GM12878 (cell line): ENCODE data around the gene ARFIP1. TPM values are rescaled to one million over a fixed set of nuclear protein-coding genes. Genes with fewer than 3 reads are reported as not detected.
A peak's percentile ranks its signal among the peaks of the same experiment; 100 is the strongest.

Source experiments
- ATAC-seq: fragments of 200-7000 bp; cut with Tn5 transposase; 3 replicates; pipeline ENCODE4 v1.9.1; 2020; ENCODE audit warnings: mild to moderate bottlenecking, moderate library complexity
- BruUV-seq: library from RNA; stranded (reverse); fragments of 400-500 nt; replicated peaks from 2 replicates; lab custom pipeline; 2021; lab: Mats Ljungman, UMichigan
- CTCF ChIA-PET: fragments of 300-600 bp; sonication (Branson Sonifier 250); formaldehyde crosslinking; extraction: SDS; loops from one replicate; lab custom pipeline; 2021; ENCODE audit warnings: inconsistent platforms; lab: Yijun Ruan, JAX
- POLR2A ChIA-PET: fragments of 350-600 bp; formaldehyde crosslinking; extraction: SDS; loops from one replicate; lab custom pipeline; 2021; ENCODE audit warnings: inconsistent platforms; lab: Charles Lee
- RAD21 ChIA-PET: fragments of 300-600 bp; sonication (Branson Sonifier 250); formaldehyde crosslinking; loops from one replicate; lab custom pipeline; 2023; ENCODE audit warnings: antibody characterized with exemption; ENCODE audit not compliant: unreplicated experiment; lab: Charles Lee
- SMC1A ChIA-PET: fragments of 300-600 bp; sonication (Branson Sonifier 250); formaldehyde crosslinking; loops from one replicate; lab custom pipeline; 2023; ENCODE audit not compliant: unreplicated experiment, uncharacterized antibody; lab: Charles Lee
- DNase-seq: peaks from one replicate; pipeline ENCODE4 v3.0.0-alpha.2; 2011; ENCODE audit warnings: low read depth, low spot score
- FAIRE-seq: peaks from 3 replicates; lab custom pipeline; 2011; peaks lifted over from hg19 to GRCh38; lab: Jason Lieb, UNC
- H2AFZ ChIP-seq: 2 replicates; pipeline ENCODE4 v1.6.0; 2011; ENCODE audit warnings: low read depth, low read length, control low read depth; ENCODE audit not compliant: control insufficient read depth
- H3K27ac ChIP-seq: 2 replicates; pipeline ENCODE4 v1.5.1; 2011; ENCODE audit warnings: control low read depth; ENCODE audit not compliant: control insufficient read depth, insufficient read depth
- H3K27me3 ChIP-seq, 2 experiments: replicated peaks in 1 of 2; 2 replicates each; pipeline versions ENCODE4 v1.6.0 to v1.6.1; 2011; ENCODE audit warnings: low read length in 1 of 2; ENCODE audit not compliant: control insufficient read depth in 2 of 2, insufficient read depth in 2 of 2
- H3K36me3 ChIP-seq, 2 experiments: 2 replicates each; pipeline ENCODE4 v1.5.1; 2011; ENCODE audit warnings: low read length in 1 of 2; ENCODE audit not compliant: control insufficient read depth in 2 of 2, insufficient read depth in 2 of 2
- H3K4me1 ChIP-seq: 2 replicates; pipeline ENCODE4 v1.6.1; 2011; ENCODE audit warnings: mild to moderate bottlenecking, low read length, moderate library complexity, mixed read lengths; ENCODE audit not compliant: control insufficient read depth, insufficient read depth
- H3K4me2 ChIP-seq: 2 replicates; pipeline ENCODE4 v1.6.0; 2011; ENCODE audit warnings: control low read depth; ENCODE audit not compliant: control insufficient read depth, insufficient read depth
- H3K4me3 ChIP-seq: fragments of 200-600 bp; sonication (generic); 2 replicates; pipeline ENCODE4 v1.5.1; 2016
- H3K79me2 ChIP-seq: 2 replicates; pipeline ENCODE4 v1.6.0; 2011; ENCODE audit warnings: low read length; ENCODE audit not compliant: control insufficient read depth, insufficient read depth
- H3K9ac ChIP-seq: 2 replicates; pipeline ENCODE4 v1.8.0; 2011; ENCODE audit warnings: low read length, control low read depth, mixed read lengths; ENCODE audit not compliant: control insufficient read depth, insufficient read depth
- H3K9me3 ChIP-seq: replicated peaks from 3 replicates; pipeline ENCODE4 v1.5.1; 2011; ENCODE audit warnings: mild to moderate bottlenecking, low read length; ENCODE audit not compliant: control insufficient read depth, insufficient read depth
- H4K20me1 ChIP-seq: 2 replicates; pipeline ENCODE4 v1.6.0; 2011; ENCODE audit not compliant: control insufficient read depth, insufficient read depth
- KLF5 ChIP-seq: fragments of 450-650 bp; IDR thresholded peaks from 2 replicates; pipeline ENCODE4 v1.6.1; 2014; ENCODE audit warnings: mild to moderate bottlenecking; ENCODE audit not compliant: partially characterized antibody
- WGBS: methylation state at CpG from one replicate; pipeline ENCODE4 v1.1.6; 2016; ENCODE audit warnings: low lambda C conversion rate; ENCODE audit not compliant: insufficient replicate concordance, insufficient coverage; ENCODE audit errors: missing lambda C conversion rate; 5-methylcytosine and 5-hydroxymethylcytosine counted together
- in situ Hi-C: fragments of 300-500 bp; cut with MboI; formaldehyde crosslinking; loops from 9 replicates; pipeline ENCODE4 v1.14.3; 2018; ENCODE audit warnings: mixed read lengths
- intact Hi-C: fragments of 100-400 bp; cut with micrococcal nuclease; formaldehyde crosslinking; loops from one replicate; pipeline ENCODE4 v1.14.2; 2022; ENCODE audit not compliant: unreplicated experiment
- polyA plus RNA-seq, 11 experiments: library from polyadenylated mRNA; depleted of rRNA in 4 of 11; unstranded in 6 of 11; stranded (reverse) in 5 of 11; fragments of >200 nt; fragmentation: Nextera tagmentation in 4 of 11; fragmentation: Illumina TruSeq in 1 of 11; extraction: Ambion mirVana in 4 of 11; extraction: Trizol in 1 of 11; gene quantifications; 1 replicate in 1 of 11; 2 replicates in 10 of 11; pipeline versions ENCODE4 v1.2.1 to v1.2.3, GENCODE V29; 2011 to 2016; ENCODE audit warnings: inconsistent platforms in 2 of 11, missing spikeins in 2 of 11, low read depth in 1 of 11
- total RNA-seq, 4 experiments: library from RNA; depleted of rRNA in 3 of 4; stranded (reverse); fragments of >200 nt in 3 of 4; fragmentation: Illumina TruSeq in 1 of 4; extraction: Trizol in 1 of 4; gene quantifications; 2 replicates each; pipeline versions ENCODE4 v1.2.1 to v1.2.3, GENCODE V29; 2013 to 2021
- TF ChIP-seq, protein P1 (sequence below), 3 experiments: IDR thresholded peaks in 2 of 3; conservative IDR thresholded peaks in 1 of 3; 2 replicates each; pipeline ENCODE4 v1.5.1; 2011; ENCODE audit warnings: low read depth in 3 of 3, low read length in 3 of 3, mild to moderate bottlenecking in 3 of 3, control low read depth in 2 of 3, moderate library complexity in 2 of 3, inconsistent platforms in 1 of 3, mixed read lengths in 1 of 3; ENCODE audit not compliant: control insufficient read depth in 2 of 3, insufficient read depth in 1 of 3; ENCODE audit errors: extremely low read depth in 1 of 3

ARFIP1 gene
- total and polyA plus RNA-seq, 10 of the 15 experiments (the other 5 are each of a cell fraction or from before 2014, with no cell fraction given): 9.5 to 21.7 (median 15.4) TPM

DNA sequence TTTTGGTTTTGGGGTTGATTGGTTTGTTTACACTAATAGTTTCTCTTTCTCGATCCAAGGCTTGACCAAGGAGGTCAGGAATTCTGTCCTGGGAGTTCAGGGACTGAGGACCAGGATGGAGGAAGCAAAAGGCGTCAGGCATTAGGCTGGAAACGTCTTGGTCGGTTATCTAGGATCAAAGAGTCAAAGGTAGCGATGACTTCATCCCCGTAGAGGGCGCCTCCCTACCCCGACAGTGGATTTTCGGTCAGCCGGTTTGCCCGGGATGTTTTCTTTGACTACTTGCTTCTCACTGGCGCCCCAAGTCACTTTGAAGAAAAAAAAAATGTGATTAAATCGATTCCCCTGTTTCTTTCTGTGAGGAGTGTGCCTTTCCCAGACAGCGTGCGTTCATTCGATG is 155.4 kb downstream of the ARFIP1 start:
- BruUV-seq: no TSS peak
- no peak for ATAC-seq
- no peak for DNase-seq
- ChIA-PET CTCF (no interaction called here), SMC1A (no interaction called here), RAD21 (no interaction called here), POLR2A (no interaction called here)
- FAIRE-seq: no peak
- in situ Hi-C loops (no loop called here), intact Hi-C loops (no loop called here)
- Histone ChIP-seq H3K79me2 (no peaks in the 10 kb centered on the region), H3K9ac (no peak overlapping the region), H3K9me3 (no peaks in the 10 kb centered on the region; the same call in 2 of the 3 replicates), H3K27me3 (peaks cover 9 to 20% of the 10 kb centered on the region in 2 experiments), H2AFZ (no peak overlapping the region), H3K4me1 (peaks cover 10% of the 10 kb centered on the region), H3K36me3 (no peaks in the 10 kb centered on the region), H3K4me2 (0 out of 2 replicates have a peak overlapping the region, but pooled peaks have one; percentile 94), H4K20me1 (0 out of 2 replicates have a peak, but pooled peaks cover 3% of the 10 kb centered on the region), H3K27ac (no peak overlapping the region), H3K4me3 (0 out of 2 replicates have a peak overlapping the region, but pooled peaks have one; percentile 74)
- no peak for TF ChIP-seq KLF5
- TF ChIP-seq, protein P1, sequence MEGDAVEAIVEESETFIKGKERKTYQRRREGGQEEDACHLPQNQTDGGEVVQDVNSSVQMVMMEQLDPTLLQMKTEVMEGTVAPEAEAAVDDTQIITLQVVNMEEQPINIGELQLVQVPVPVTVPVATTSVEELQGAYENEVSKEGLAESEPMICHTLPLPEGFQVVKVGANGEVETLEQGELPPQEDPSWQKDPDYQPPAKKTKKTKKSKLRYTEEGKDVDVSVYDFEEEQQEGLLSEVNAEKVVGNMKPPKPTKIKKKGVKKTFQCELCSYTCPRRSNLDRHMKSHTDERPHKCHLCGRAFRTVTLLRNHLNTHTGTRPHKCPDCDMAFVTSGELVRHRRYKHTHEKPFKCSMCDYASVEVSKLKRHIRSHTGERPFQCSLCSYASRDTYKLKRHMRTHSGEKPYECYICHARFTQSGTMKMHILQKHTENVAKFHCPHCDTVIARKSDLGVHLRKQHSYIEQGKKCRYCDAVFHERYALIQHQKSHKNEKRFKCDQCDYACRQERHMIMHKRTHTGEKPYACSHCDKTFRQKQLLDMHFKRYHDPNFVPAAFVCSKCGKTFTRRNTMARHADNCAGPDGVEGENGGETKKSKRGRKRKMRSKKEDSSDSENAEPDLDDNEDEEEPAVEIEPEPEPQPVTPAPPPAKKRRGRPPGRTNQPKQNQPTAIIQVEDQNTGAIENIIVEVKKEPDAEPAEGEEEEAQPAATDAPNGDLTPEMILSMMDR (IDR thresholded peaks at IDR 0.05 in 2 of 3, conservative IDR thresholded peaks at IDR 0.05 in 1 of 3; ENCODE audit: control insufficient read depth in 2 of 3, extremely low read depth in 1 of 3, insufficient read depth in 1 of 3, low read depth in 3 of 3, low read length in 3 of 3): 0 out of 6 replicates have a peak, but pooled peaks of 1 of the 3 experiments have one; percentile 6
- WGBS: 20% methylated on average over 16 of the region's 16 CpGs
